ENCODE results near the gene ZNF593OS.

The ZNF593OS gene

DNA sequence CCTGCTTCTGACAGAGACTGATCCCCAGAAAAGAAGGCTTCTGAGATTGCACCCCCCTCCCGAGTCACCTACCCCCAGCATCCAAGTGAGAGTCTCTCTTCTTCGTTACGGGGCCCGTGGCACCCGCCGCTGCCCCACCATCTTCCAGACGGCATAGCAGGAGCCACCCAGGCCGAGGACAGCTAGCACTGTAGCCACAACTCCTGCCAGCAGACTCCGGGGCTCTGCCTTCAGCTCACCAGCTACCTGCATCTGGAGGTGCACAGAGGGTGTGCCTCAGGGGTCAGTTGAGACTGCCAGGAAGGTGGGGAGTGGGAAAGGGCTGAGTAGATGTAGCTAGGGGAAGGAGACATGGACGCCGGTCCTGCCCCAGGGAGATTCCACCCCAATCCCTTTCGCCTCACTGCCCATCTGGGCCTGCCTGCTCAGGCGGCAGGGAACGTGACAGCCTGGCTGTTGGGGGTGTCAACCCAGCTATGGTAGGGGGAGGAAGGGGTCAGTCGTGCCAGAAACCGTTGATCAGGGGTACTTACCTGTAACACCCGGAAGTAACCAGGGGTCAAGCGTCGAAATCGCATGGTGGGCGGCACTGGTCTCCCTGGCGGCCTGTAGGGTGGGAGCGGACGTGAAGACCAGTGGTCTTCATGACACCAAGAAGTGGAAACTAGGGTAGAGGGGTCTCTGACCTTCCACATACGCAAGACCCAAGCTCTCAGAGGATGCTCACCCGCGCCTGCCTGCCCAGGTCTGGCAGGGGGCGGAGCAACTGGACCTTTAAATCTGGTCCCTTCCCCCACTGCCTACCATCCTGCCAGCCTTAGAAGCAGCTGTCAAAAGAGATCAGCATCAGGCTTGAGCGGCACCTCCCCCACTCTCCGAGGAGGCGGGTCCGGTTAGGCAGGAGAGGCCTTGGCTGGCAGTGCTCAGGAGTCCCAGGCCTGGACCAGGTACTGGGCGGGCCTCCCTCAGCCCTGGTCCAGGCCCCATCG lies at the start of gene ZNF593OS:
Gene ZNF593OS, minus strand, starts transcription at position 749 of the 989 bp plus-strand sequence. Its CDS starts 171 bp downstream, at position 578.
- DNase-seq: no peak

DNA sequence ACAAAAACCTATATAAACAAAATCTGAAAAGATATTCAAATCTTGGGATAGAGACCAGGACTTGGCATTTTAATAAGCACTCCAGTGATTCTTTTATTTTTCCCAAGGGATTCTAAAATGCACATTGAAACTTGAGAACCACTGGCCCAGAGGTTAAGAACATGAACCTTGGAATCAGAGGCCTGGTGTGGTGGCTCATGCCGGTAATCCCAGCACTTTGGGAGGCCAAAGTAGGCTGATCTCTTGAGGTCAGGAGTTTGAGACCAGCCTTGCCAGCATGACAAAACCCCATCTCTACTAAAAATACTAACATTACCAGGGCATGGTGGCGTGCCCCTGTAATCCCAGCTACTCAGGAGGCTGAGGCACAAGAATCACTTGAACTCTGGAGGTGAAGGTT lies 49.5 kb upstream of the ZNF593OS start:
- DNase-seq: no peak

DNA sequence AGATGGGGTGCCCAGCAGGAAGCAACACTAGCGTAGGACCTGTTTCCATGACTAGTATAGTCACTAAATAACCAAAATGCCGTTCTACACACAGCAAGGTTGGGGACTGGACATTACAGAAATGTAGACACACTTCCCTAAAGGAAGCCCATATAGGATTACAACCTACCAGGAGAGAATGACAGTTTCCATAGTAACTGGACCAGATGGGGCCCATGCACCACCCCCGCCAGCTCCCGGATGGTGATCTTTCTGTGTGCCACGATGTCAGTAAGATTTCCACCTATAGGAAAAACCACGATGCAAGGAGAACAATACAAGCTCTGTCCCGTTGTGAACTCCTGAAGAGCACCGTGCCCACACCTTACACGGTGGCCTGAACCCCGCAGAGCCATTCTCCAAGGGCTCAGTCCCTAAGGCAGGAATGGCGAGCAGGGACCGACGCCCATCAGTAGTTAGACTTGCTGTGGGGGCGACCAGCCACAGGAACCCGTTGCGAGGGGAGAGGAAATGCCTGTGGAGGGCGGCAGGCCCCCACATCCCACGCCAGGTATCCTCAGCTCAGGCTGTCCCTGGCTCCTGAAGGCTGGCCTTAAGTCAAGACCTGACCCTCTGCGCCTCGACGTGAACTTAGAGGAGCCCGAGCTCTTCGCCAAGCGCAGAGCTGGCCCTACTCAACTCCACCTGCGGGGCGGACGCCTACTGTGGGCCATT lies 48.7 kb upstream of the ZNF593OS start:
- DNase-seq: no peak

DNA sequence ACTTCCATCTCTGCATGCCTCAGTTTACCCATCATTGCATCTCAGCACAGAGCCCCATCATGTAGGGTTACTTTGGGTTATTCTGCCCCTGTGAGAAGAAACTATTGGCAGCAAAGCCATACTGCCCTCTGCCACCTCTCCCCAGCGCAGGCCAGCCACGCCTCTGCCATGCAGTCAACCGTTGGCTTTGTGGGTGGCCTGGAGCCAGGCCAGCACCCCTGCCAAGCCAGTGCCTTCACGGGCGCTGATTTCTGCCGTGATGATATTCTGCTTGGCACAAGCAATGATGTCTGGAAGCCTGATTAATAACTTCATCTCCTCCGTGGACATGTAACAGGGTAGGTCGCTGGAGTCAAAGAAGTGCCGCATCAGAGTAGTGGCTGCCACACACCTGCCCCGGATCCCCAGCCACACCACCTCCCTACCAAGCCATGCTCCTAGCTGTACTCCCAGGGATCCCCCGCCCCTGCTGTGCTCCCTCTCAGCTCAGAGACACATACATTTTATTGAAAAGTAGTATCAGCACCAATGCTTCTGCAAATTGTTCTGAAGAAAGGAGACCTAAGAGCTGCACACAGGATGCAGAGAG lies 47.4 kb upstream of the ZNF593OS start:
- DNase-seq: no peak

DNA sequence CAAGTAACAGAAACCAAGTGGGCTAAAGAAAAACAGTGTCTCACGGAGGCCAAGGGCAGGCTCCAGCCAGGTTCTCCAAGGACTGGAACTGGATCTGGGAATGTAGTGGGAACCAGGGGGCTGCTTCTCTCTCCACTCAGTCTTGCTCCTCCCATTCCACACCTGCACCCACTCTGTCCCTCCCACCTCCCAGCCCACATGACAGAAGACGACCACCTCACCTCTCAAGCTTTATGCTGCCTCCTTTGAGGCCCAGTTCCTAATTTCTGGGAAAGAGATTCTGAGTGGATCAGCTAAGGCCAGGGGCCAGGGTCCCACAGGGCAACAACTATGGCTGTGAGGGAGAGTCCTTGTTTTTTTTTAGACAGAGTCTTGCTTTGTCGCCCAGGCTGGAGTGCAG lies 43.6 kb upstream of the ZNF593OS start:
- no peak for DNase-seq

DNA sequence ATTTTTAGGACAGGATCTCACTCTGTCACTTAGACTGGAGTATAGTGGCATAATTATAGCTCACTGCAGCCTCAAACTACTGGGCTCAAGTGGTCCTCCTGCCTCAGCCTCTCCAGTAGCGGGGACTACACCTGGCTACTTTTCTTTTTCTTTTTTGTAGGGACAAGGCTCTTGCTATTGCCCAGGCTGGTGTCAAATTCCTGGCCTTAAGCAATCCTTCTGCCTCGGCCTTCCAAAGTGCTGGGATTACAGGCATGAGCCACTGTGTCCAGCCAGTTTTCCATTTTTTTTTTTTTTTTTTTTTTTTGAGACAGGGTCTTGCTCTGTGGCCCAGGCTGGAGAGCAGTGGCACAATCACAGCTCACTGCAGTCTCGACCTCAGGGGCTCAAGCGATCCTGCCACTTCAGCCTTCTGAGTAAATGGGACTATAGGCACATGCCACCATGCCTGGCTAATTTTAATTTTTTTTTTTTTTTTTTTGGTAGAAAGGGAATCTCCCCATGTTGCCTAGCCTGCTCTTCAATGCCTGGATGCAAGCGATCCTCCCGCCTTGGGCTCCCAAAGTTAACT lies 41.8 kb upstream of the ZNF593OS start:
- DNase-seq: no peak

DNA sequence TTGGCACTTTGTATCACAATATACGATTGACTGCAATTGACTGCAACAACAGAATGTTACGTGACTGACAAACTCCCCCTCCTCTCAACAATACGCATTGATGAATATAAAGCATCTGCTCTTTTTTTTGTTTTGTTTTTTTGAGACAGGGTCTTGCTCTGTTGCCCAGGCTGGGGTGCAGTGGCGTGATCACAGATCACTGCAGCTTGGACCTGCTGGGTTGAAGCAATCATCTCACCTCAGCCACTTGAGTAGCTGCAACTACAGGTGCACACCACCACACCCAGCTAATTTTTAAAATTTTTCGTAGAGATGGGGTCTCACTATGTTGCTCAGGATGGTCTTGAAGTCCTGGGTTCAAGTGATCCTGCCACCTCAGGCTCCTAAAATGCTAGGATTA lies 41.1 kb upstream of the ZNF593OS start:
- DNase-seq: no peak

DNA sequence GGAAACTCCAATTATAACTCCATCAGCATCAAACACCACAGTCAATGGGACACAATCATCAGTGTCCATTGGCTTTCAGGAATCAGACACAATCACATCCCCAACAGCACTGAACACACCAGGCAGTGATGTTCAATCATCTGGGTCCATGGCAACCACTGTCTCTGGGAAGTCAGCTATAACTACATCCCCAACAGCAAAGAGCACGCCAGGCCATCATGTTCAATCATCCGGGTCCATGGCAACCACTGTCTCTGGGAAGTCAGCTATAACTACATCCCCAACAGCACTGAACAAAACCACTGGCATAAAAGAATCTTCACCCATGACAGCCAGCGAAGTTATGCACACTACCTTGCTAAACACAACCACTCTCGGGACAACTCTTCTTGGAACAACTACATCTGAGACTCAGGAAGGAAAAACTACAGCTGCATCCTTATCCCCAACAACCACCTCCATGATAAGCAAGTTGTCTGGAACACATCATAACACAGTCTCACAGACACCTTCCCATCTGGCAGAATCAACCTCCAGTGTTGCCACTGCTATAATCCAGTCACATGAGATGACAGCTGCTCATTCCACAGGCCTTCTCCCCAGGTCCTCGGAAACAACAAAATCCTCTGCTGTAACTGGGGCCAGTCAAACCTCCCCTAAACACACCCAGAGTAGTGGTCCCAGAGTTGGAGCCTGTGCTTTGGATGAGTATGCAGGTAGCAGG lies 38.7 kb upstream of the ZNF593OS start:
- no peak for DNase-seq

DNA sequence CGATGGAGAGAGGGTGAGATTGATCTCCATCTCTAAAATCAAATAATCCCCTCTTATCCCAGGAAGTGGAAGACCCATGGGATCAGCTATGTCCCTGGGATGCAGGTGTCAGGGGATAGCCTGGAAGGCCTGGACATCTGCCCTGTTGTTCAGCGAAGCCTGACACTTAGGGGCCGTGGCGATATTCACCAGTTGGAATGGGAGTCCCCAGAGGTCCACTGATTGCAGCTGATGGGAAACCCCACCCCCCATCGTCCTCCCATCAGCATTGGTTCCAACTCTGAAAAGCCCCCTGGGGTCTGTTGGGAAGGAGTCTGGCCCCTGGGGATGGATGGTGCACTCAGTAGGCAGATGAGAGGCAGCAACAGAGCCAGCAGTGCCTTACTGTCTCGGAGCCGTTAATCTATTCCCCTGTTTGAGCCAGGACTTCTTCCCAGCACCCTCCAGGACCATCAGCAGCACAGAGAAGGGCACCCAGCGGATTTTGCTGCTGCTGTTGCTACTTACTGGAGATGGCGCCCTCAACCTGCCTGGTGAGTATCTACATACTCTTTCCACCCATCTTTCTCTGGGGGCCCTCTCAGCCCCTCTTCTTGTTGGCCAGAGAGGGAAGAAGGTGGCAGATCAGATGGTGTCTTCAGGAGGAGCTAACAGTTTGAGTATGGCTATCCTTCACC lies 32.1 kb upstream of the ZNF593OS start:
- no peak for DNase-seq

DNA sequence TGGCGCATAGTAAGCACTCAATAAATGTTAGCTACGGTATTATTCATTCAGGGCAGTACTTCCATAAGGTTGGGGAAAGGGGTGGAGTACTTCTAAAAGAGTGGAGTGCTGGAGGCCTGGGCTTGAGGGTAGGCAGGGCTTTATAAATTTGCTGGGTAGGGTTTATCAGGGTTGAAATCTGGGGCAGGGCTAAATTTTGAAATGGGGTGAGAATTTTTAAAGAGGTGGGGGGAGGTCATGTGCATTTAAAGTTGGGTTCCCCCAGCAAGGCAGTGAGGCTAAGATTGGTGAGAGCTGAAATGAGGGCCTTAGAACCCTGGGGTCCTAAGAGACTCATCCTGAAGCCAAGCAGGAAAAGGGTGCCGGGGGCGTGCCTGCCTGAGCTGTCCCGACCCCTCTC lies 28.8 kb upstream of the ZNF593OS start:
- DNase-seq: no peak

DNA sequence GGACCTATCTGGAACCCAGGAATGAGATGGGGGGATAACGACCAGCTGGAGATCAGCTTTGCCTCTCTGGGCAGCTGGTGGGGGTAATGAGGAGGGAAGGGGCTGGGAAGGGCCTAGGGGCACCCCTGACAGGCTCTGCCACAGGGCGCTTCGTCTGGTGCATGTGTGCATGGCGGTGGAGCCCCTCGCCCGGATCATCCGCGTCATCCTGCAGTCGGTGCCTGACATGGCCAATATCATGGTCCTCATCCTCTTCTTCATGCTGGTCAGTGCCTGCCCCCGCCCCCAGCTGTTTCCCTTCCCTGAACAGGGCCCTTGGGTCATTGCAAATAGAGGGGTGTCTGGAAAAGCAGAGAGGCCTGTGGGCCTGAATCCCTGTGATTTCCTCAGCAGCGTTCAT lies 26.2 kb upstream of the ZNF593OS start:
- no peak for DNase-seq

DNA sequence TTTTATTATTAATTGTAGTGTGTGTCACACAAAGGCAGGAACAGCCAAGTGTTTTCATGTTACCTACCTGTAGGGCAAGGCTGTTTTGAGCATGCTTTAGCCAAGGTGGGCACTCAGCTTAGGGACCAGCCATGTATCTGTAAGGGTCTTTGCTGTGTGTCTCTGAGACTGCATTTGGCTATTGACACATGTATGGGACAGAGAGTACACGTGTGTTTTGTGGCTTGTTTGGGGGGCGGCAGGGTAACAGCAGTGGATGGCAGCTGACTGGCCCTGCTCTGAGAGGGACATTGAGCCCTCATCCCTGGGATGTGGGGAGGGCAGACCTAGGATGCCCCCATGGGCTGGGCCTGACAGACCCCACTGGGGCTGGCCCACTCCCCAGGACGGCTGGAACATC lies 25.7 kb upstream of the ZNF593OS start:
- DNase-seq: no peak

DNA sequence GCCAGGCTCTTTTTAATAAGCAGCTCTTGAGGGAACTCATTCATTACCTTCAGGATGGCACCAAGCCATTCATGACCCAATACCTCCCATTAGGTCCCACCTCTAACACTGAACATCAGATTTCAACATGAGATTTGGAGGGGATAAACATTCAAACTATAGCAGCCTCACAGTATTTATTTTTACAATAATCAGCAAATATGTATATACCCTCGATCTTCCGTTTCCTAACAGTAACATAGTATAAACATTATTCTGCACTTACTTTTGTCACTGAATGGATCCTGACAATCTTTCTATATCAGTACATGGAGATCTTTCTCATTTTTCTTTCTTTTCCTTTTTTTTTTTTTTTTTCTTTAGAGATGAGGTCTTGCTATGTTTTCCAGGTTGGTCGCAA lies 24.2 kb upstream of the ZNF593OS start:
- DNase-seq: no peak

DNA sequence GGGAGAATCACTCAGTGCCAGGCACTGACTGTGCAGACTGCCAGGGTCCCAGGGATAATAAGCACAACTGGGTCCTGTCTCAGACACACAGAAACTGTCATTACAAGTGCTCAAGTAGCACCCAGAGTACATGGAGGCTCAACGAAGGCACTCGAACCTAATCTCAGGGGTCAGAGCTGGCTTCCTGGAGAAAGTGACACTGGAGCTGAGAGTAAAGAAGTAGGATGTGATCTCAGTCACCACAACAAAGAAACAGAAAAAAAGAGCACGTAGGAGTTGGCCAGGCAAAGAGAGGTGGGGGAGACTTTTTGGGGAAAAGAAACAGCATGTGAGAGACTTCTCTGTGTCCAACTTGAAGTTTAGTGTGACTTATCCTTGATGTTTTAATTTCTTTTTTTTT lies 20.1 kb upstream of the ZNF593OS start:
- DNase-seq: no peak

DNA sequence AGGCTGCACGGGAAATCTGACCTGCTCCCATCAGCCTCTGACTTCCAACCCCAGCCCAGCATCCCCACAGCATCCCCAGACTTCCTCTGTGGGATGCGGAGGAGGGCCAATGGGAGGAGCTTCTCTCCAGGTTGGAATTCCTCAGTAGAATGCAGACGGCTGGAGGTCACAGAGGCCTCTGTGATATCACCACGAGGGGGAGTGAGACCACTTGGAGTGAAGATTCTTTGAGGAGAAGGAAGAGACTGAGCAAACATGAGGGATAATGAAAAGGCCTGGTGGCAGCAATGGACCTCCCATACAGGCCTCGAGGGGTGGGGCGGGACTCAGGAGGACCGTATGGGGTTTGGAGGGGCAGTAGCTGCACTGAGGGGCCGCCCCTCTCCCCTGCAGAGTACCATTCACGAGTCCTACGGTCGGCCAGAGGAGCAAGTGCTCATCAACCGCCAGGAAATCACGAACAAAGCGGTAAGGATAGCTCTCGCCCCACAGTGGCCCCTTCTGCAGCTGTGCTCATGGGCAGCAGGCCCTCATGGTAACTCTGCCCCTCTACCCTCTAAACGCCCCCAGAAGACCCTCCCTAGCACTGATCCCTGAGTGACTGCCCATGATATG lies 18.8 kb upstream of the ZNF593OS start, which contains the start of gene CATSPER4:
Gene CATSPER4, plus strand, starts transcription at position 230 of the 615 bp plus-strand sequence. Its CDS starts 26 bp downstream, at position 256.
- no peak for DNase-seq

DNA sequence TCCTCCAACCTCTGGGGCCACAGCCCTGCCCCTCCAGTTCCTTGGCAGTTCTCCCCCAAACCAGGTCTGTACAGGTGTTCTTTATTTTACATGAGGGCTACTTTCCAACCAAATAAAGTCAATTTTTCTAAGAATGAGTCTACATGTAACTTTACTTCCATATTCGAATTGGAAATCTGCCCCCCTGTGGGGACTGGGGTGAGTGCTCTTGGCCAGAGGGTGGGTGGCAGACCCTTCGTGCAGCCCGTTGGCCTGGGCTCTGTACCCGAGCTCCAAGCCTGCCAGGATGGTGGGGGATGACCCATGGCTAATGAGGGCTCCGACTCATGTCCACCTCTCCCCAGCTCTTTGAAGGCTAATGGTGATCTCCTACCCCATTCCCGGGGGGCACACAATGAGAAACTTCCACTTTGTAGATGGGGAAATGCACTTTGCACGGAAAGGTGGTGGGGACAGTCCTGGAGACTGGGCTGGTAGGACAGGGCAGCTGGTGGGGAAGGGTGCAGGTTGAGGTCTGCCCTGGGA lies 18.2 kb upstream of the ZNF593OS start:
- no peak for DNase-seq

DNA sequence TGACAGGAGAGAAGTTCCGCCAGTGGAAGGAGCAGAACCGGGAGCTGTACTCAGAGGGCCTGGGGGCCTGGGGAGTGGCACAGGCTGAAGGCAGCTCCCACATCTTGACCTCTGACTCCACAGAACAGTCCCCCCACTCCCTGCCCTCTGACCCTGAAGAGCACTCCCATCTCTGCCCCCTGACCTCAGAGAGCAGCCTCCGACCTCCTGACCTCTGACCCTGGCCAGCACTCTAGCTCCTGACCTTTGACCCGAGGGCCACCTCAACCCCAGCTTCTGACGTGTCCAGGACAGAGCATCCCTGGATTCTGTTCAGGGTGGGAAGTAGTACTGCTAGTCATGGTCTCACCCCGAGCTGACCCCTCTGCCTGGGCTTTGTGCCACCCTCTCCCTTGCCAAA lies 17.7 kb upstream of the ZNF593OS start:
- DNase-seq: no peak

DNA sequence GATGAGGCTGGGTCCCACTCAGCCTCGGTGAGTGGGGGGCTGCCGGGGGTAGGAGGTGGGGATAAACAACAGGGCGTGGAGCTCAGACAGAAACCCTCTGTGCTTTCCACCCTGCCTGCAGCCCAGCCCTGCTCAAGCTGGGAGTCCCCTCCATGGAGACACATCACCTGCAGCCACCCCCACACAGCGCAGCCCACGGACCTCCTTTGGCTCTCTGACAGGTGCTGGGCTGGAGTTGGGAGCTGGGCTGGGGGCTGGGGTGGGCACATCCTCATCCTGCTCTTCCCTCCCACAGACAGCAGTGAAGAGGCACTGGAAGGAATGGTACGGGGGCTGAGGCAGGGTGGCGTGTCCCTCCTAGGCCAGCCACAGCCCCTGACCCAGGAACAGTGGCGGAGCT lies 16.8 kb upstream of the ZNF593OS start:
- DNase-seq: no peak

DNA sequence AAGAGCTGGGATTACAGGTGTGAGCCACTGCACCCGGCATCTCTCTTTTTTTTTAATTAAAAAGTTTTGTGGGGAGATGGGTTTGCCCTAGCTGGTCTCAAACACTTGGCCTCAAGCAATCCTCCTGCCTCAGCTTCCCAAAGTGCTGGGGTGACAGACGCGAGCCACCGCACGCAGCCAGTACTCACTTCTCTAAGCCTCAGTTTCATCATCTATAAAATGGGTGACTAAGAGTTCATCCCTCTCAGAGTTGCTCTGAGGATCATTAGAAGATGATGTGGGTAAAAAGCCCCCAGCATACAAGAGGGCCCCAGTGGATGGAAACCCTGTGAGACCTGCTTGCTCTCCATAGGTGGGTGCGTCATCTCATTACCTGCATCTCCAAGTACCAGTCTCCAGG lies 16.2 kb upstream of the ZNF593OS start:
- DNase-seq: no peak

DNA sequence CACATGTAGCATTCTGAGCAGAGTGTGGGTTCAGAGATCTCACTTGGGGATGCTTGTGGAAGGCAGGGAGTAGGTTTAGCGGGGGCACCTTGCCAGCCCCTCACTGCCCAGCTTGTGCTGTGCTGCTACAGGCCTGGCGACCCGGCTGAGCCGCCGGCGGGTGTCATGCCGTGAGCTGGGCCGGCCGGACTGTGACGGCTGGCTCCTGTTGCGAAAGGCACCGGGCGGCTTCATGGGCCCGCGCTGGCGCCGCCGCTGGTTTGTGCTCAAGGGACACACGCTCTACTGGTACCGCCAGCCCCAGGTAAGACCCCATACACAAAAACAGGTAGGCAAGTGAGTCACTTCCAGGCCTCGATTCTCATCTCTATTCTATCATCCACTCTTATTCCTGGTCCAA lies 13.3 kb upstream of the ZNF593OS start:
- DNase-seq: no peak

DNA sequence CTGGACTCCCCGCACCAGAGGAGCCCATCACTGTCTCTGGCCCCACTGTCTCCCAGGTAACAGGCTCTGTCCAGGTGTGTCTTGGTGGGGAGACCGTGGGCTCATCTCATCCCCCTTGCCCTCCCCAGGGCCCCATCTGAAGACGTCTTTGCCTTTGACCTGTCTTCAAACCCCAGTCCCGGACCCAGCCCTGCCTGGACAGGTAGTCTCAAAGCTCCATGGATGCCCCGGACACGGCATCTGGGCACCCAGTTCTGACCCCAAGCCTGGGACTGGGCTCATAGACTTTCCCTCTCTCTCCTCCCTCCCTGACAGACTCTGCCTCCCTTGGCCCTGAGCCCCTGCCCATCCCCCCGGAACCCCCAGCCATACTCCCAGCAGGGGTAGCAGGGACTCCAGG lies 12.5 kb upstream of the ZNF593OS start:
- no peak for DNase-seq
